Lower leg skin (tissue), 3 donors: ENCODE data around the gene DRD1.

Source experiments
- CTCF ChIP-seq, 3 donors: fragments of 450-650 bp; IDR thresholded peaks; one replicate each; pipeline ENCODE4 v1.5.1; 2016; ENCODE audit warnings: antibody characterized with exemption in 3 of 3, mild to moderate bottlenecking in 3 of 3, moderate library complexity in 2 of 3
- POLR2A ChIP-seq, 2 donors: fragments of 450-650 bp; IDR thresholded peaks; one replicate each; pipeline ENCODE4 v1.6.1; 2016 to 2017; ENCODE audit warnings: antibody characterized with exemption in 2 of 2, mild to moderate bottlenecking in 1 of 2, moderate library complexity in 1 of 2

- TF ChIP-seq CTCF (IDR thresholded peaks at IDR 0.05) (no peak), POLR2A (IDR thresholded peaks at IDR 0.05) (no peak)
Measured at GRCh38 chr5:175427762-175428161, 16.2 kb downstream of the DRD1 start.
